GM21447 (cell line): ENCODE results near the gene MVP.

Experiments used
- ATAC-seq: cut with Tn5 transposase; IDR thresholded peaks from one replicate; pipeline ENCODE4 v1.9.1; 2021; ENCODE audit not compliant: unreplicated experiment

MVP gene

DNA sequence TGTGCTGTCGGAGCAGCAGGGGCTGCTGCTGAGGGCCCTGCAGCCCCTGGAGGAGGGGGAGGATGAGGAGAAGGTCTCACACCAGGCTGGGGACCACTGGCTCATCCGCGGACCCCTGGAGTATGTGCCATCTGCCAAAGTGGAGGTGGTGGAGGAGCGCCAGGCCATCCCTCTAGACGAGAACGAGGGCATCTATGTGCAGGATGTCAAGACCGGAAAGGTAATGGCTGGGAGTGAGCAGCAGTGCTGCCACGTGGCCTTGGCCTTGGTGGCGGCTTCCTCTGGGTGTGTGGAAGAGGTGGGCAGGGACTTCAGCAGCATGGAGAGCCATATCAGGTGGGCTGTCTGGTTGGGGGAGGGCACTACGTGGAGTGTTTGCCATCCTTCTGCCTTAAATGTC is 20.0 kb downstream of the MVP start:
- no peak for ATAC-seq

DNA sequence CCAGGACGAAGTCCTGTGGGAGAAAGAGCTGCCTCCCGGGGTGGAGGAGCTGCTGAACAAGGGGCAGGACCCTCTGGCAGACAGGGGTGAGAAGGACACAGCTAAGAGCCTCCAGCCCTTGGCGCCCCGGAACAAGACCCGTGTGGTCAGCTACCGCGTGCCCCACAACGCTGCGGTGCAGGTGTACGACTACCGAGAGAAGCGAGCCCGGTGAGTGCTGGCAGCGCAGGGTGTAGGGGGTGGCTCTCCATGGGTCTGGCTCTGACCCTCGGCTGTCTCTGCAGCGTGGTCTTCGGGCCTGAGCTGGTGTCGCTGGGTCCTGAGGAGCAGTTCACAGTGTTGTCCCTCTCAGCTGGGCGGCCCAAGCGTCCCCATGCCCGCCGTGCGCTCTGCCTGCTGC is 21.4 kb downstream of the MVP start:
- ATAC-seq, result no peak

DNA sequence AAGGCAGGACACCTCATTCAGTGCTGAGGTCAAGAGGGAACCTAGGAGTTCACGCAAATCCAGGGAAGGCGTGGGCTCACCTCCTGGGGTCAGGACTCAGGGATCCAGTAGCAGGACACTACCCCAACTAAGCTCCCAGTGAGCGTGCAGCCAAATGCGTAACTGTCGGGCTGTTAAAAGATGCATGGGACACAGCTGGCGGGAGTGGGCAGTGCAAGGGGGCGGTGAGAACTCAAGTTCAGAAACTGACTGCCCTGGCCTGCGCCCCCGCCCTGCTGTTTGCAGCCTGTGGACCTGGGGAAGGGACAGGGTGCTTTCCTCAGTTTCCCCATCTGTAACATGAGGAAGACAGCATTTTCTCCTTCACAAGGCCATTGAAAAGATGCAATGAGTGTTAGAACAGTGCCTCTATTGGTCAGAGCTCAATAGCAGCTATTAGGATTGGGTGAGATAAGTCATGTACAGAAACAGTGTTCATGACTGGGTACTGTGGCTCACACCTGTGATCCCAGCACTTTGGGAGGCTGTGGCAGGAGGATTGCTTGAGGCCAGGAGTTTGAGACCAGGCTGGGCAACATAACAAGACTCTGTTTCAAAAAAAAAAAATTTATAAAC is 22.6 kb downstream of the MVP start:
- no peak for ATAC-seq

DNA sequence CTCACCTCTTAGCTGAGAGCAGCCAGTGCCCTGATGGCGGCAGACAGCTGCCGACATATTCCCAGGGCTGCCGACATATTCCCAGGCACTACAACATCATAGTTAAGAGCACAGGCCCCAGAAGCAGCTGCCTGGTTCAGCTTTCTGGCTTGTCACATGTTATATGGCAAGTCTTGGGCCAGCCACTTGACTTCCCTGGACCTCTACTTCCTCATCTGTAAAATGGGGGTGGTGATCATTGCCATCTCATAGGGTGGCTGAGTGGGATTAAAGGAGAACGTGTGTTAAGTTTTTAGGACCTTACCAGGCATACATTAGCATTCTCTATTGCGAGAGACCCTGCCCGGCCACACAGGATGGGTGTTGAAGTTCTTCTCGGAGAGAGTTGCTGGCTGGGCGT is 23.7 kb downstream of the MVP start:
- no peak for ATAC-seq

DNA sequence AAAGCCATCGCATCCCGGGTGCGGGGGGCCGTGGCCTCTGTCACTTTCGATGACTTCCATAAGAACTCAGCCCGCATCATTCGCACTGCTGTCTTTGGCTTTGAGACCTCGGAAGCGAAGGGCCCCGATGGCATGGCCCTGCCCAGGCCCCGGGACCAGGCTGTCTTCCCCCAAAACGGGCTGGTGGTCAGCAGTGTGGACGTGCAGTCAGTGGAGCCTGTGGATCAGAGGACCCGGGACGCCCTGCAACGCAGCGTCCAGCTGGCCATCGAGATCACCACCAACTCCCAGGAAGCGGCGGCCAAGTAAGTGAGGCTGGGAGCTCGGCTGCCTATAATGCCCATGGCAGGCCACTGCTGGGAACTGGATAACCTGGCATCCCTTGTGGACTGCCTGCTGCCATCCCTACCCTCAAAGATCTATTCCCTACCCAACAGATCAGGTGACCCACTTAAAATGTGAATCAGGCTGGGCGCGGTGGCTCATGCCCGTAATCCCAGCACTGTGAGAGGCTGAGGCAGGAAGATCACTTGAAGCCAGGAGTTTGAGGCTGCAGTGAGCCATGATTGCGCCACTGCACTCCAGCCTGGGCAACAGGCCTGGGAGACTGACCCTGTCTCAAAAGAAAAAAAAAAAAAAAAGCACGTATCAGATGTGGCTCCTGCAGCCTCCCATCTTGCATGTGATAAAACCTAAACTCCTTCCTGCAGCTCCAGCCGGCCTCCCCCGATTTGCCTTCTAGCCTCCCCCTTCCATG is 24.5 kb downstream of the MVP start:
- ATAC-seq, result no peak

DNA sequence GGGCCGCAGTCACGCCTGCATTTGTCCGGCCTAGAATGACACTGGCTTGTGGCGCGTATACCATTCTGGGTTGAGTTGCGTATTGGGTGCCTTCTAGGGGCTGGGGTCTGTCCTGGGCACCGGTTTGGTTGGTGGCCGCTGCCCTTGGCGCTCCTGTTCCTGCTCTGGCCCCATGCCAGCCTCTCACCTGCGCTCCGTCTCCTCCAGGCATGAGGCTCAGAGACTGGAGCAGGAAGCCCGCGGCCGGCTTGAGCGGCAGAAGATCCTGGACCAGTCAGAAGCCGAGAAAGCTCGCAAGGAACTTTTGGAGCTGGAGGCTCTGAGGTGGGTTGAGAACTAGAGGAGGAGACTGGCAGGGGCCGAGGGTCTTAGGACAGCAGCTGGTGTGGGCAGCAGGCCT is 25.4 kb downstream of the MVP start:
- ATAC-seq, result no peak

DNA sequence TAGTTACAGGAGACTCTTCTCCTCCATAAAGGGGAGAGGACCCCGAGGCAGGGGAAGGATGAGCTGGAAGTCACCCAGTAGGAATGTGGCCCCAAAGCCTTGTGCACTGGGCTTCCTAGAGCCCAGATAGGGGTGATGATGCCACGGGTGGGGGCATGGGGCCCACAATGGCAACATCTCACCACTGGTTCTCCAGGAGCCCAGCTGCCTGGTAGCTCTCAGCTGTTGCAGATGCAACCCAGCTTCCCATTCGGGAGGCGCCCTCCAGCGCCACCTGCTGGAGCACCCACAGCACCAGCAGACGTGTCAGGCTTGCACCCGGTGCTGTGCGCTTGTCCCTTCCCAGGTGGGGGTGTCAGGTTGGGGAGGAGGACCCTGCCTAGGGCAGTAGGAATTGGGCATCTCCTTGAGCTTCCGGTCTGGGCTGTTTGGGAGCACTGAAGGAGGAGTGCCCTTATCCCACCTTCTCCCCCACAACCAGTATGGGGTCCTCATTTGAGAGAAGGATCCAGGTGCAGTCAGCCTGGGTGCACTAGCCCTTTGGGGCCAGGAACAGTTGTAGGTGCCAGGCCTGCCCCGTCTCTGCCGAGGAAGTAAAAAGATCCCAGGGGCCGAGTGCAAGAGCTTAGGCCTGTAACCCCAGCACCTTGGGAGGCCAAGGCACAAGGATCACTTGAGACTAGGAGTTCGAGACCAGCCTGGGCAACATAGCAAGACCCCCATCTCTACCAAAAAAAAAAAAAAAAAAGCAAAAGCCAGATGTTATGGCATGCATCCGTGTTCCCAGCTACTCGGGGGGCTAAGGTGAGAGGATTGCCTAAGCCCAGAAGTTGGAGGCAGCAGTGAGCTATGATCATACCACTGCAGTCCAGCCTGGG is 28.4 kb downstream of the MVP start:
- no peak for ATAC-seq

DNA sequence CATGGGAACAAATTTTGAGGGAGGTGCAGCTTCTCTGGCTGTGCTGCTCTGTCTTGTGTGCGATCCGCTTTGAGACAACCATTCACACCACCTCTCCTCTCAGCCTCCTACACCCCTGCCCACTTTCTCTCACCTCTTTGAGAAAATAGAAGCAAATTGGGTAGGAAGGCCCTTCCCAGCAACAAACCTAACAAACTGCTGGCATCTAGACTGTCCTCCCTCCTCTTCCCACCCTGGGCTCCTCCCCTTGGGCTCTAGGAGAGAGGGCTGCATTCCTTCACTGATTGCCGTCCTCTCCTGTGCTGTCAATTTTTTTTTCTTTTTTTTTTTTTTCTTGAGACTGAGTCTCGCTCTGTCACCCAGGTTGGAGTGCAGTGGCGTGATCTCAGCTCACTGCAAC is 29.2 kb downstream of the MVP start:
- ATAC-seq, result no peak

DNA sequence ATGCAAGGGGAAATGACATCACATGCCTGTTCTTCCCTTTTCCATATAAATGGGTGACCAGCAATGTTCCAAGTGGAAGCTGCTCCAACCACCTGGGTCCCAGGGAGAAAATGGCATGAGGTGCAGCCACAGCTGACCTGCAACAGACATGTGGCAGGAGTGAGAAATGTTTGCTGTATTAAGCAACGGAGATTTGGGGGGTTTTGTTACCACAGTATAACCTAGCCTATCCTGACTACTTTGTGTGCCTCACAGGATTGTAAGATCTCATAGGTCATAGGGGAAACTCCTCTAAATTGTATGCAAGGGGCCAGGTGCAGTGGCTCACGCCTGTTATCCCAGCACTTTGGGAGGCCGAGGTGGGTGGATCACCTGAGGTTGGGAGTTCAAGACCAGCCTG is 30.7 kb downstream of the MVP start:
- no peak for ATAC-seq

DNA sequence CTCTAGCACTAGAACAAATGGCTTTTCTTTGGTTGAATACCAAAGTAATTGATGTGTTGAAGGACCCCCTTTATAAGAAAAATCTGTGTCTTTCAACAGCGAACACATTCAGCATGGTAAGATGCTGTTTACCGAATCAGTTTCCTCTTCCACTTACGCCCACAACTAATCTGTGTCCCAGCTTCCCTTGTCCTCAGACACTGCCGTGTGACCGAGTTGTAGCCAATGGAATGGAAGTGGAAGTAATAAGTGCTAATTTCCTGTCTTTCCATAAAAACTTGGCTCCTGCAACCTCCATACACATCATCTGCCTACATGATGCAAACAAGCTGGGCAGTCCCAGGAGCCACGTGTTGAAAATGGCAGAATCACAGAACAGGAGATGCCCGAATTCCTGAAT is 32.4 kb downstream of the MVP start:
- ATAC-seq, result no peak

DNA sequence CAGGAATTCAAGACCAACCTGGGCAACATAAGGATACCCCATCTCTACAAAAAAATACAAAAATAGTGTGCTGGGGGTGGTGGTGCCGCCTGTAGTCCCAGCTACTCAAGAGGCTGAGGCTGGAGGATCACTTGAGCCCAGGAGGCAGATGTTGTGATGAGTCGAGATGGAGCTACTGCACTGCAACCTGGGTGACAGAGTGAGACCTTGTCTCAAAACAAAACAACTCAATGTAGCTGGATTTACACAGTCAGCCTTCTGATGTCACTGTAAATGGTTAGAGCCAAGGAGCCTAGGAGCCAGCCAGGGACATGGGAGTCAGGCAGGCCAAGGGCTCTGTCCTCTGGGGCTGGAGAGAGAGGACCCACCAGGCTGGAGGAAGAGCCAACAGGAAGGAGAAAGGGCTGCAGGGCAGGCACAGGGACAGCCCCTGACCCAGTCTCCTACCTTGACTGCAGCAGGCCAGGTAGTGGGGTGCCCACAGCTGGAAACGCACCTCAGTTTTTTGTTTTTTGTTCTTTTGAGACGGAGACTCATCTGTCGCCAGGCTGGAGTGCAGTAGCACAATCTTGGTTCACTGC is 34.3 kb downstream of the MVP start:
- no peak for ATAC-seq

DNA sequence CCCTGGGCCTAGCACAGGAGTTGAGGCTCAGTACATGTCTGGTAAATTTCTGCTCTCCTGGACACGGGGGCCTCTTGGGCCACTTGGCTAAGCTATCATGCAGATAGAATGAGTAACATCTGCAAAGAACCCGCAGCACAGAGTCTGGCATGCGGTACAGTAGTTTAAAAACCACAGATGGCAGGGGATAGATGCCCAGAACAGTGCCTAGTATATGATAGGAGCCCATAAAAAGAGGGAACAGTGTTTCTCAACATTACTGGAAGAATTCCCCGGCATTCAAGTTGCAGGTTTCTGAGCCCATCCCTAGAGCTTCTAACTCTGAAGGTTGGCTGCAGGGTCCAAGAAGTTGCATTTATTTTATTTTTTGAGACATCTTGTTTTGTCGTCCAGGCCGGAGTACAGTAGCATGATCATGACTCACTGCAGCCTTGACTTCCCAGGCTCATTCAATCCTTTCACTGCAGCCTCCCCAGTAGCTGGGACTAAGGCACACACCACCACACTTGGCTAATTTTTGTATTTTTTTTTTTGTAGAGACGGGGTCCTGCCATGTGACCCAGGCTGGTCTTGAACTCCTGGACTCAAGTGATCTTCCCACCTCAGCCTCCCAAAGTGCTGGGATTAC is 37.0 kb downstream of the MVP start:
- no peak for ATAC-seq

DNA sequence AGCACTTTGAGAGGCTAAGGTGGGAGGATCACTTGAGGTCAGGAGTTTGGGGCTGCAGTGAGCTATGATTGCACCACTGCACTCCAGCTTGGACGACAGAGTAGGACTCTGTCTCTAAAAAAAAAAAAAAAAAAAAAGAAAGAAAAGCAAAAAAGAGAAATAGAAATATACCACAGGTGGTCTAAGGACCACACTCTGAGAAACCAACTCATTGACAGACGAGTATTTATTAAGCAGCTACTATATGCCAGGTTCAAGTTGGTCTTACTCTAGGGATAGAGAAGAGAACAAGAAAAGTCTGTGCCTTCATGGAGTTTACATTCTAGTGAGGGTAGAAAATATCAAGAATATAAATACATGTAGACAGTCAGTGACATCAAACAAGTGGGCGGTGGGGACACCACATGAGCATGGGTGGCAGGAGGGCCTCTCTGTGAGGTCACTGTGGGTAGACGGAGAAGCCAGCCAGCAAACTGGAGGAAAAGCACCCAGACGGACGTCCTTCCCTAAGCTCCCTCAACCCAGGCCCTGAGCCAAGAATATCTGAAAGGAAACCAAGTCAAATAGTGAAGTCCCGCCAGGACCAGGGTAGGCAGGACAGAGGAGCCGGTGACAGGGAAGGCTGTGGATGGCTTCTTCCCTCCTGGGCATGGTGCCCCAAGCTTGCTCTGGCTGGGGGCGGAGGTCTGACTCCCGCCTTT is 38.0 kb downstream of the MVP start:
- no peak for ATAC-seq

DNA sequence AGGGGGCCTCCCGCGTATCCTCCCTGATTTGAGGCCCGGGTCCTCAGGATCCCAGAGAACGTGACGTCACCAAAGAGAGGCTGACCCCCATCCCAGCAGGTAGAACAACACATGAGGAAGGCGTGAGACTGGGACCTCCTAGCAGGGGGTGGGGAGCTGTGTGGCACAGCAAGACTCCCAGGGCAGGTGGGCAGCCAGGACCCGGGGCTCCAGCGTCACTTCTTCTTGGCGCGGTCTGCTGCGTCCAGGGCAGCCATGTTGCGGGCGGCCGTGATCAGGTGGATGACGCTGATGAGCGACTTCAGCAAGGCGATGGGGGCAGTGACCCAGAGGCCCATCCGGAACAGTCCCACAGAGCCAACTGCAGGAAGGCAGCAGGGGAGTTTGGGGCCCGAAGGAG is 38.7 kb downstream of the MVP start:
- no peak for ATAC-seq

DNA sequence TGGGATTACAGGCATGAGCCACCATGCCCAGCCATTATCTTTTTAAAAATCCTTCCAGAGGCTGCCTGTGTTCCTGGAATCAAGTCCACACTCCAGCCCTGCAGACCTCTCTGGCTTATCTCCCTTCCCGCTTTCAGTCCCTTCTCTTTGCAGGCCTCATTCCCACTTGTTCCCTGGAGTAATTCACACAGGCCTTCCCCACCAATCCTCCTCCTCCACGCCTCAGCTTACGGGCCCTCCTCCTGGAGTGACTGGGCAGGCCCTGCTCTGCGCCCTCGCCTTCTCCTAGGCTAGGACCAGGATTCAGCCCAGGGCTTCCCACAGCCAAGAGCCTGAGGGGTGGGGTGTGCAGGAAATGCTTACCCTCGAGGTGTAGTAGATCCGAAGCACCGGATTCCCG is 40.0 kb downstream of the MVP start:
- ATAC-seq, result no peak

DNA sequence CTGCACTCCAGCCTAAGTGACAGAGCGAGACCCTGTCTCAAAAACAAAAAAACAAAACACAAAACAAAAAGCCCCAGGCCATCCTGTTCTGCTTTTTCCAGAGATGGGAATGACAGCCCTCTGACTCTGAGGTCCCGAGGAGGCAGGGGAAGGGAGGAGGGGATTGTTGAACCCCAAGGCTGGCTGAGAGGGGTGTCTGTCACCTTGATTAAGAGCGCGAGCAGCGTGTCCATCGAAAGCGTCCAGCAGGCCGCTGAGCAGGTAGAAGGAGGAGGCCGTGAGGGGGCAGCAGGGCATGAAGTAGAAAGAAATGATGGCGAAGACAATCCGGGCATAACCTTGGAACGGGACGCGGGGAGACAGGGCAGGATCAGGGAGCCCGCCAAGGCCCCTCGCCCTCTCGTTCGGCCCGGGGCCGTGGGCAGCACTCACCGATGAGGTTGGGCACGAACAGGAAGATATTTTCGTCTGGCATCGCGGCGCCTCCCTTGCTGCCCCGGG is 42.2 kb downstream of the MVP start:
- ATAC-seq, result no peak

DNA sequence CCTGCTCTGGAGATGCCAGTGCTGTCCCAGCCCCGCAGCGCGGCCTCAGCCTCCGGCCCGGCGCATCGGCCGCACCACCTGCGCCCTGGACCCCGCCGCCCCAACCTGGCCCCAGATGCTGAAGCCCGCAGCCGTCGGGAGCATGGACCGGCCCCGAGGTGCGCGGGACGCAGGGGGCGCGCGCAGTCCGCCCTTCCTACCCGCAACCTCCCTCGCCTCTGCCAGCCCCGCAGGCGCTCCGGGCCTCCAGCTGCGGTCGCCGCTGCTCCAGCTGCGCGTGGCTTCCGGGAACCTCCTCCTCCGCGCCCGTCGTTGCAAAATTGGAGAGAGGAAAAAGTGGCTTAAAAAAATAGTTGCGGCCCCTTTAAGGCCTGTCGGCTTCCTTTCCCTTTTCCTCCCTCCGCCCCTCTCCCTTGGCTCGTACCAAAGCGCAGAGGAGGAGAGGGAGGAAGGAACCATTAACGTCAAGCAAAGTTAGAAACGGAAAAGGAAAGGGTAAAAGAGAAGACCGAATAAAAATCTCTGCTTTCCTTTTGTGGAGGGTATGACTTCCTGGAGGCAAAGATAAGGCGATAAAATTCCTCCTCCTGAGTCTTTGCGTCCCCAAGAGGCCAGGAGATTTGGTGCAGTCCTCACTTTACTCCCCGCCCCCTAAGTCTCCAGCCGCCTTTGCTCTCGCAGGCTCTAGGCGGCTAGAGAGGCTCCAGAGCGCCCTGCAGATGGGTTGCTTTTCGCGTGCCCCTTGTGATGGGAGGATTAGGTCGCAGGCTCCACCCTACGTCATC is 42.8 kb downstream of the MVP start, which contains the start of gene CDIPT:
Gene CDIPT (minus strand): TSS at position 343 of the 785 bp plus-strand sequence. CDS start 369 bp downstream, outside the sequence.
- peak; percentile 94 for ATAC-seq

DNA sequence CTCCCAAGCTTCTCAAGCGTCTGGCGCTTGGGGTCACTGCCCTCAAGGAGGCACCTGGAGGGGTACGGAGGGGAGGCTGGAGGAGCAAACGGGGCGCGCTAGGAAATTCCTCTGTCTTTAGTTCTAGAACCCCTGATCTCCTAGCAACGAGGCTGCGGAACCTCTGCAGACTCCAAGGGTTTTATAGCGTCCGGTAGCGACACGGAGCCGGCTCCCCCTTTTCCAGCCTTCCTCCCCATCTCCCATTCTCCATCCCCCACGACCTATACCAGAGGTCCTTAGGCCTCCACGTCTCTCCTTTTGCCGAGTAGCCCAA is 43.4 kb downstream of the MVP start:
- no peak for ATAC-seq

DNA sequence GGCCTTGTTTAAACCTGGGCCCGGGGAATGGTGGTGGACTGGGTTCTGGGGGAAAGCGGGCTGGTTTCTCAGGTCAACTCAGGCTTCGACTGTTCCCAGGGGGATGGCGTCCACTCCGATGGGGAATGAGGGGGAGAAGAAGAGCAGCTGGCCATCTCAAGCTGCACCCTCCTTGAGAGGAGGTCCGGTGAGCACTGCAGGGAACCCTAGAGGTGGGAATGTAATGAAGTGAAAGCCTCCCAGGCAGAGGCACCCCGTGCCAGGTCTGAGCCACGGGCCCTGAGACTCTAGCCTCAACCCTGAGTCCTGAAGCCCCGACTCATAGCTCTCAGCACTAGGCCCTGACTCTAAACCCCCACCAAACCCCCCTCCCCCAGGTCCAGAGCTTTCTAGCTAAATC is 43.9 kb downstream of the MVP start:
- ATAC-seq, result no peak
